ENCODE results near the gene TFF2.

Gene TFF2

GRCh38 chr21:42317826-42318746, 32.7 kb downstream of the TFF2 start:
- DNase-seq, result no peak

GRCh38 chr21:42317341-42317741, 33.5 kb downstream of the TFF2 start:
- DNase-seq, result peak; percentile 76

DNA sequence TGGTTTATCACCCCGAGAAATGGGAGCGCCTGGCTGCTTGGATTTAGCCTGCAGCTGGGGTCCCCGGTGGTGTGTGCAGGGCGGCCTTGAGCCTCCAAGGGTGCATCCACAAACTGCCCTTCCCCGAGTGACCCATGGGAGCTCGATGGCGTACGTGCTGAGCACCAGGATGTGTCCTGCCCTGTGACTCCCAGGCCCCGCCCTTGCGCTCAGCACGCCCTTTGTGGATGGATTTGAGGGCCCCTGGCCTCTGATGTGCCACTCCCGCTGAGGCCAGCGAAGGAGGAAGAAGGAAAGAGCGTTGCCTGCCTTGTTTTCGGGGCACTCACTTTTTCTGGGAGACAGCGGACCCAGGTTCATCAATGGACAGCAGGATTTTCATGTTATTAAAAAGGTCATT, 33.9 kb downstream of the TFF2 start:
- no peak for DNase-seq

GRCh38 chr21:42315296-42315891, 35.4 kb downstream of the TFF2 start, which contains the start of gene TFF3:
Gene TFF3 (minus strand): TSS chr21:42315409. CDS start chr21:42315374, 35 bp downstream.
- peak; percentile 99 for DNase-seq

DNA sequence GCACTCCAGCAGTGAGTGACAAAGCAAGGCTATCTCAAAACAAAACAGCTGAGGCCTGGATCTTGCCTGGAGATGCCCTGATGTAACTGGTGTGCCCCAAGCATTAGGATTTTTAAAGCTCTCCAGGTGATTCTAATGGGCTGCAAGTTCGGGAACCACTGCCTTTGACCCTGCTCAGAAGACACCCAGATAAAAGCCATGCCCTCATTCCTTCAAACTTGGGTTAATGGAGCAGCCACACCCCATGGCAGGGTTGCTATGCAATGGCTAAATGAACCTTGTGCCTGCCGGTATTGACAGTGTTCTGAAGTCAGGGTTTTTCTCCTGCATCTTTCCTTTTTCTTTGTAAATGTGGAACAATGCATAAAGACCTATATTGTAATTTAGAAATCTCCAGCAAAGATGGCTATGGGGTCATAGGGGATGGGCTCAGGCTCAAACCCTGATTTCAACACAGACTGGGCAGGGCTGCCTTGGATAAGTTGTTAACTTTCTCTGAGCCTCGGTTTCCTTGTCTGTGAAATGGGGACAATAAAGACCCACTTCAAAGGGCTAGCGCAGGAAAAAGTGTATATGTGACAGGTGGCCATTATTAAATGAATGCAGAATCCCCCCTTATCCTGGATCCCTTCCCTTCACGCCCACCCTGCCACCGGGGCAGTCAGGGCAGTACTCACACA, 36.0 kb downstream of the TFF2 start:
- no peak for DNase-seq

GRCh38 chr21:42313501-42313969, 37.3 kb downstream of the TFF2 start:
- DNase-seq, result peak; percentile 15

- peak; percentile 15 for DNase-seq
These were observed 38.1 kb downstream of the TFF2 start for GRCh38 chr21:42312626-42313104.

- DNase-seq, result no peak
These were observed 38.8 kb downstream of the TFF2 start for GRCh38 chr21:42311816-42312625.

DNA sequence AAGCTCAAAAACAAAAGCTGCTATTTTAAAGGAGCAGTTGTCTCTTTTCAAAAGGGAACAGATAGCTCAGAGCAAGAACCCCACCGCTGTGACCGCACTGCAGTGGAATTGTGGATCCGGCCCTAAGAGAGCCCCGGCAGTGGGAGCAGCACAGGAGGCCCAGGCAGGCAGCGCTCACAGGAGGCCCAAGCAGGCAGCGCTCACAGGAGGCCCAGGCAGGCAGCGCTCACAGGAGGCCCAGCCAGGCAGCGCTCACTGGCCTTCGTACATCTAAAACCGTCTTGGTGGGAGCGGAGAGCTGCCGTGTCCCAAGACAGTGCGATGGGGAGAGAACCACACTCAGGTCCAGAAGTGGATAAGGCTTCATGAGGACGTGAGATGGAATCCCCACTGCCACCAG, 39.6 kb downstream of the TFF2 start:
- DNase-seq, result no peak

DNA sequence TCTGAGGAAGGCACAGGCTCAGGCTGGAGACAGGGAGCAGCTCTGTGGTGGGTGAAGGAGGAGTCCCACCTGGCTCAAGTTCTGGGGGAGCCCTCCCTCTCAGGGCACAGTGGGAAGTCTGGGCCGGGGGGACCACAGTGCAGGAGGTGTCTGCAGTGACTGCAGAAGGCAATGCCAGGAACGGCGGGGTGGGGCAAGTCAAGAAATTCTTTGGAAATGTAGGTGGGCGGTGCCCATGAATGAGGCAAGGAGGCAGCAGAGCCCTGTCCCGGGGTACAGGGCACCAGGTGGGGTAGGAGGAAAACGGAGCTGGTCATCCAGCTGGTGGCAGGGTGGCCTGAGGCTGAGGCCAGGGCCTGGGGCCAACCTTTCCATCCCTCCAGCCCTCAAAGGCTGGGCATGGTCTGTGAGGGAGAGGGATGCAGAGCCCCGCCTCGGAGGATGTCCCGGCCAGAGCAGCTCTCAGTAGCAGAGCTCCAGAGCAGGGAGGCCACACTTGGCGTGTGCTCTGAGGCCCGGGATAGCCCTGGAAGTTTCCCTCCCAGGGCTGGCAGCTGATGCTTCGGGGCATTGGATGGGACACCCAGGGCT, 40.3 kb downstream of the TFF2 start:
- no peak for DNase-seq

DNA sequence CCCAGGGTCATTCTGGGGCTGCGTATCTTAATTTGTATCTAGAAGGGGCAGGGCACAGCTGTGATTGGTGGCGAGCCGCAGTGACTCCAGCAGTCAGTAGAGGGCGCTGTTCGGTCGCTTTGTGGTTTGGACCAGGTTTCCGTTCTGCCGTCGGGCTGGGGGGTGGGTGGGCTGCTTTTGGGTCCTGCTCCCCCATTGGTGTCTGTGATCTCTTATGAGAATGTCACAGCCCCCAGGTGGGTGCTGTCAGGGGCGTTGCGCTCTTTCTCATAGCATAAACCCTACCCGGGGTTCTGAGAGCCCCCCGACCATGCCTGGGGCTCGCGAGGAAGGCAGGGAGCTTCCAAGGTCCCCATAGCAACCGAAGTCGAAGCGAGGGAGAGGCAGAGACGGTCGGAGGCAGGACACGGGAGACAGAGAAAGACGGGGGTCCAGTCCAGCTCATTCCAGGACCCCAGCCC, 41.0 kb downstream of the TFF2 start:
- peak; percentile 23 for DNase-seq

- DNase-seq, result no peak
These were observed 41.7 kb downstream of the TFF2 start for GRCh38 chr21:42308914-42309752.

DNA sequence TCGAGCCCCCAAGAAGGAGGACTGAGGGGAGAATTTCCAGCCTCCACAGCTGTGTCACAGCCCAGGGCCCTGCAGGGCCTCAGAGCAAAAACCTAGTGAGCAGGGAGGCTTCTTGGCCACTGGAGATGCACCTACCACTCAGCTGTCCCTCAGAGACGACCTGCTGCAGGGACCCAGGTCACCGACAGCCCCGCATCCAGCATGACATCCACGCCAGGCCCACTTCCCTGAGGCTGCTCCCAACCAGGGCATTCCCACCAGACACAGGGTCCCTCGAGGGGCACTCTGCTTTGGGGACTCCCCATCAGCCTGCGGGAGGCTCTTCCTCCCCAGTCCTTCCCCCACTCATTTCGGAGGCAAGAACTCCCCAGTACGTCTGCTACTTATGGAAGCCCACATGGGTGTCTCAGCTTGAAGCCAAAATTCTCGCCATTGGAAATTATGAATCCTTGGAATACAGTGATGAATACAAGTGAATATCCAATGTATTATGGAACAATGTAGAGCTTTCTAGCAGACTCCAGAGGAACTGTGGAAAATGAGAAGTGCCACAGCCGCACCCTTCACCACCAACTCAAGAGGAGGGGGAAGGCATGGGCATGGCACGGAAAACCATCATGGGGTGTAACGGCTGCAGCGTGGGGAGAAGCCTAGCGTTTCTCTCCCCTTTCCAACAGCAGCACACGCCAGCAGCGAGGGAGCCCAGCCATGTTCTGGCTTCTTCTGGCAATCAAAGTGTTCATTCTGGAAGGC, 42.5 kb downstream of the TFF2 start:
- DNase-seq, result no peak

GRCh38 chr21:42307106-42307505, 43.7 kb downstream of the TFF2 start:
- no peak for DNase-seq

DNA sequence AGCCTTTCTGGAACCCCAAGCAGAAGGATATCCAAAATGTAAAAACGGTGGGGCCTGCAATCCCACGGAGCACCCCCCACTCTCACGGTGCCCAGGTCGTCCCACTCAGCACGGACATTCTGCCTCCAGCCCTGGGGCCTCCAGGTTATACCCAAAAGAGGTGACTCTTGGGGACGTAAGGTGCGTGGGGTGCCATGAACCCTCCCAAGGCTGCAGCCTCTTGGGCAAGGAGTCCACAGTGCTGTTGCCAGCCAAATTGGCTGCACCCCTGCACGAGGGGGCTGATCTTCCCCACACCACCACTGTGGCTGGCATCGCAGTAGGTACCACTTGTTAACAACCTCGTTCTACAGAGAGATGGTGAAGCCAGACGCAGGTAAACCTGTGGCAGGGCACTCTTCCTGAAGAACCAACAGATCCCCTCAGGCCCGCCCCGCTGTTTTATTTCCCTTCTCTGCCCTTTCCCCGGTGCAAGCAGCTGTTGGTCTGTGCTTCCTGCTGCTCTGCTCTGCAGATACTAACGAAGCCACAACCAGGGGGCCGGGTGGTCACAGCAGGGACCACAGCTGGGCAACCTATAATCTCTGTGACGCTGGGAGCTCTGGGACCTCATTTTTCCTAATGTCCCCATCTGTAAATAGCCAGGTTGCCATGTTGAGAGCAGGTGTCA, 44.3 kb downstream of the TFF2 start:
- DNase-seq, result peak; percentile 57

DNA sequence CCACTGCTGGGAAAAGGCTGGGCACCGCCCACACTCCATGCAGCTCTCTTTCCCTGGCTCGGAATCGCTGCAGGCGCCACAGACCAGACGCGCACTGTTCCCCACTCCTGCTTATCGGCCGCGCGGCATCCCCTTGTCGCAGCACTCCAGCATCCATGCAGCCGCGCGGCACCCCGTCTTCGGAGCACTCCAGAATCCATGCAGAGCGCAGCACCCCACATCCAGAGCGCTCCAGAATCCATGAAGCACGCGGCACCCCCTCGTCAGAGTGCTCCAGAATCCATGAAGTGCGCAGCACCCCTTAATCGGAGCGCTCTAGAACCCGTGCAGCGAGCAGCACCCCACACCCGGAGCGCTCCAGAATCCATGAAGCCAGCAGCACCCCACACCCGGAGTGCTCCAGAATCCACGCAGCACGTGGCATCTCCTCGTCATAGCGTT, 45.1 kb downstream of the TFF2 start:
- DNase-seq, result no peak

DNA sequence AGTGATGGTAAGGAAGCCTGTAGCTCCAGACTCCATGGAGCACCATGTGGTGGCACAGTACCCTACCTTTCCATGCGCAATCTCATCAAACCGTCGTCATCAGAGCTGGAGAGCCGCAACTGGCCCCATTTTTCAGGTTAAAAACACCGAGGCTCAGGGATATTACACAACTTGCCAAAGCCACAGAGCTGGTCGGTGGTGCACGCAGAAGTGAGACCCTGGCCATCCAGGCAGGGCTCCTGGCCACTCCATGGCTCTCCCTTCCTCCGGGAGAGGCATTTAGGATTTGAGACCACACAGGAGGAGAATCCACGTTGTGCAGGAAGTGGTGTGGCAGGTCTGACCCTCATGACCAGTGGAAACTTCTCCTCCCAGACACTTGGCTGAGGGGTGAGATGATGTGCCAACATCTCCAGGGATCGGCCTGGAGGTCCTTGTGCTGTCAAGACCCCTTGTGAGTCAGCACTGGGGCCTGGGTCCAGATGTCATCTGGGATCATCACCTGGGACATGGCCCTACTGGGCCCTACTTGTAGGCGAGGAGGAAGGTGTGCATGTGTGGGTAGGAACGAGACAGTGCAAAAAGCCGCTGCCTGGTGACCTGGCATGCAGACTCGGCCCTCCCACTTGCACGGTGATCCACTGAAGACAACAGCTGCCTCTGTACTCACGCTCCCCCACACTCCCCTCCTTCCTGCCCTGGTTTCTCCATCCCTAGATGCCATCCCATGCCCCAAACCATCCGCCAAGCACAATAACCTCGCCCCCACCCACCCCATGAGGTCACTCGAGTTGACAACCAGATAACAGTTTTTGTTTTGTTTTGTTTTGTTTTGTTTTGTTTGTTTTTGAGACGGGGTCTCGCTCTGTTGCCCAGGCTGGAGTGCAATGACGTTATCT, 46.0 kb downstream of the TFF2 start:
- no peak for DNase-seq

- no peak for DNase-seq
These were observed 47.4 kb downstream of the TFF2 start for GRCh38 chr21:42303443-42303842.

DNA sequence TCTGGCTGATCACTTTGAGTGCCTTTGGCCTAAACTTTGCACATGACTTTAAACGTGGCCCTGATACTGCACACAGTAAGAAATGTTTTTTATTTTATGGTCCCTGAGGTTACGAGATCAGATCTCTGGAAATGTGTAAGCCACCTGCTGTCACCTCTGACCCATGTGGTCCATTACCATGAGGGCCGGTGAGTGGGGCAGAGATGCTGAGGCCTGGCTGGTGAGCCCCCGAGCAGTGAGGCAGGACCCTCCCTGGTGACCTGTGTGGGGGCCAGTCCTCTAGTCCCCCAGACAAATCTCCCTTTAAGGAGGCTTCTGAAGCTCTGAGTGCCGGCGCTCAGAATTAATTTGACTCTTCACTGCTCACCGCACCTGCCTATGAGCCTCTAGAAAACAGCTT, 48.0 kb downstream of the TFF2 start:
- DNase-seq, result no peak
